GM21576 (cell line): ENCODE measurements around the gene LGI4.
"Not testable (repeated sequence)": the region's sequence is repeated elsewhere in the genome, so short reads cannot be mapped to it uniquely, and the experiment has no call there.

Experiments used
- ATAC-seq: cut with Tn5 transposase; IDR thresholded peaks from one replicate; pipeline ENCODE4 v1.9.1; 2021; ENCODE audit warnings: mild to moderate bottlenecking, moderate library complexity; ENCODE audit not compliant: unreplicated experiment

LGI4 gene

DNA sequence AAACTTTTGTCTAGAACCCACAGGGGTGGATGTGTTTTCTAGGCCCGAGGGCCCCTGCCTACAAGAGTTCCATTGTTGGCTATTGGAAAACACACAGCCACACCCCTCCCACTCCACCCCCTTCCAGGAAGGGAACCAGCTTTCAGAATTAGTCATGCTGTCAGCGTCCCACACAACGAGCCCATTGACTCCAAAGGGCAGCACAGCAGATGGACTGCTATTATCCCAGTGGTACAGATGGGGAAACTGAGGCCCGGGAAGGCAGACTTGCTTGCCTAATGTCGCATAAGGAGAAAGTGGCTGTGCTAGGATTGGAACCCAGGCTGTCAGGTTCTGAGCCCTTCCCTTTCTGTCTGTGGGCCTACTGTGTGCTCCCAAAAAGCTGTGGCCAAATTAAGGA is 27.3 kb downstream of the LGI4 start:
- ATAC-seq, result no peak

- ATAC-seq, result no peak
Measured at GRCh38 chr19:35106898-35107541, 27.8 kb downstream of the LGI4 start.

- ATAC-seq, result no peak
Measured at GRCh38 chr19:35106291-35106583, 28.6 kb downstream of the LGI4 start.

GRCh38 chr19:35105411-35106290 is 29.2 kb downstream of the LGI4 start:
- ATAC-seq, result no peak

DNA sequence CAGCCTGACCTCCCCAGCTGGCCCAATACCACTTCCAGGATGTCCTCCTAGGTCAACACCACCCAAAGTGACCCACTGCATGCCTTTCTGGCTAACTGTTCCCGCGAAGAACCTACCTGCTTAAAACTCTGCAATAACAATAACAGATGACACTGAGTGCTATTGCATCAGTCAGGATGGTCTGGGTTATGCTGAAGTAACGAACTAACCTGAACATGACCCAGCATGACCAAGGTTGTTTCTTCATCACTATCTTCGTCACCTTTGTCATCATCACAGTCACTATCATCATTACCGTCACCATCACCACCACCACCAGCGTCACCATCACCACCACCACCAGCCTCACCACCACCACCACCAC is 29.8 kb downstream of the LGI4 start:
- ATAC-seq, result no peak

DNA sequence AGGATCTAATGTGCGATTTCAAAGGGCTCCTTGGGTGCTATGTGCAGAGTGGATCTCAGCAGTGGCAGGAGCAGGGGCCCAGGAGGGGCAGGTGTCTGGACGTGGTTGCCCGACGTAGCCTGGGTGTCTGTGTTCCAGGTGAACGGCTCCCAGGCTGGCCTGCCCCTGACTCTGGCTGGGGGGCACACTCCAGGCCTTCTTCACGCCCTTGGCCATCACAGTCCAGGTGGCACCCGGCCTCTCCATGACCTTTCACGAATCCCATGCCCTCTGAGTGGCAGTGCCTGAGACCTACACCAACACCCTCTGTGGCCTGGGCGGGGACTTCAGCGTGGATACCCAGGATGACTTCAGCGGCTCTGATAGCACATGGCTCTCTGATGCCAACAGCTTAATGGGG is 30.5 kb downstream of the LGI4 start:
- ATAC-seq, result no peak

DNA sequence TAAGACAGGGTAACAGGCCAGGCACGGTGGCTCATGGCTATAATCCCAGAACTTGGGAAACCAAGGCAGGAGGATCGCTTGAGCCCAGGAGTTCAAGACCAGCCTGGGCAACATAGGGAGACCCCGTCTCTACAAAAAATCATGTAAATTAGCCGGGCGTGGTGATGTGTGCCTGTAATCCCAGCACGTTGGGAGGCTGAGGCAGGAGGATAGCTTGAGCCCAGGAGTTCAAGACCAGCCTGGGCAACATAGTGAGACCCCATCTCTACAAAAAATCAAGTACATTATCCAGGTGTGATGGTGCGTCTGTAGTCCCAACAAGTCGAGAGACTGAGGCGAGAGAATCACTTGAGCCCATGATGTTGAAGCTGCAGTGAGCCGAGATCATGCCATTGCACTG is 31.2 kb downstream of the LGI4 start:
- not testable (repeated sequence) for ATAC-seq

DNA sequence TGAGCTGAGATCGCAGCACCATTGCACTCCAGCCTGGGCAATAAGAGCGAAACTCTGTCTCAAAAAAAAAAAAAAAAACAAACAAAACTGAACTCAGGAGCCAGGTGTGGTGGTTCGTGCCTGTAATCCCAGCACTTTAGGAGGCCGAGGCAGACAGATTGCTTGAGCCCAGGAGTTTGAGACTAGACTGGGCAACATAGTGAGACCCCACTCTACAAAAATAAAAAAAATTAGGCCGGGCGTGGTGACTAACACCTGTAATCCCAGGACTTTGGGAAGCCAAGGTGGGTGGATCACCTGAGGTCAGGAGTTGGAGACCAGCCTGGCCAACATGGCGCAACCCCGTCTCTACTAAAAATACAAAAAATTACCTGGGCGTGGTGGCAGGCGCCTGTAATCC is 32.9 kb downstream of the LGI4 start:
- not testable (repeated sequence) for ATAC-seq

- no peak for ATAC-seq
Measured at GRCh38 chr19:35100588-35101533, 34.0 kb downstream of the LGI4 start.

- ATAC-seq, result no peak
Measured at GRCh38 chr19:35099897-35100275, 35.0 kb downstream of the LGI4 start.

DNA sequence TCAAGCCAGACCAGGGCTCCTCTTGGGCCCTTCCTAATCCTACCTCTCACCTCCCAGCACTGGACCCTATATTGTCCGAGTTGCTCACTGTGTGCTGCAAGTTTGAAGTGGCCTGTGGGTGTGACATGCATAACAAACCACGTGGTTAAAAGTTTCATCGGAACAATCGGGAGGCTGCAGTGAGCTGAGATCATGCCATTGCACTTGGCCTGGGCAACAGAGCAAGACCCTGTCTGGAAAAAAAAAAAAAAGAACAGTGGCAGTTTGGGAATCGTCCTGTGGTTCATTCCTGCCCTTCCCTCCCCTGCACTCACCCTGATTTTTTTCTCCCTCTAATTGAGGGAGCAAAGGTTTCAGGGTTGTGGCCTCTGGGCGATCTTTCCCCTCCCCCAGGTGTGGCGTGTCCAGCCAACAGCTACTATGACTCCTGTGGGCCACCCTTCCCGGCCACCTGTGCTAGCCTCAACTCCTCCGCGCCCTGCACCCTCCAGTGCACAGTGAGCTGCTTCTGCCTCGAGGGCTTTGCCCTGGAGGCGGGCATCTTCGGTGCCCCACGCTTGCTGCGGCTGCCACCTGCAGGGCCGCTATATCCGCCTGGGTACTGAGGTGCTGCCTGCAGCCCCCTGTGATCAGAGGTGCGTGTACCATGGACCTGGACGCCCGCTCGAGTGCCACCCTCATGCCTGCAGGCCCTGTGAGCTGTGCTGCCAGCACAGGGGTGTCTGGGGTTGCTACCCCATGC is 35.5 kb downstream of the LGI4 start:
- ATAC-seq, result no peak

DNA sequence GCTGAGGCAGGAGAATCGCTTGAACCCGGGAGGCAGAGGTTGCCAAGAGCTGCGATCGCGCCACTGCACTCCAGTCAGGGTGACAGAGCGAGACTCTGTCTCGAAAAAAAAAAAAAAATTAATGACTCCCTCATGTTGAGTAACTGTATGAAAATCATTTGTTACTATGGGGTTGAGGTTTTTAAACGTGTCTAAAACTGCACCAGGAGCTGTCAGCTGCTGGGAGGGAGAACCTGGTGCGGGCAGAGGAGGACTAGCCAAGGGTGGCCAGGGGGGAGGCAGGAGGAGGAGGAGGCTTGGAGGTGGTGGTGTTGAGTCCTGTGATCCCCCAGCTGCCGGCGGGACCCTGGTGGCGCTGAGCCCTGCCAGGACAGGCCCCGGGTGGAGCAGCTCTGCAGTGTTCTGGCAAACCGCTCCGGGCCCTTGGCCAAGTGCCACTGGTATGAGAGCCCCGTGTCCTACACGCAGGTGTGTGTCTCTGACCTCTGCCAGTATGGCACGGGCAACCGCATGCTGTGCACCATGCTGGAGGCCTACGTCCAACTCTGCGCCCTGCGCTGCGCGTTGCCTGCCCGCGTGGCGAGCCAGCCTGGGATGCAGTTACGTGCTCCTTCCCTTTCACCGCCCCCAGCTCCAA is 36.3 kb downstream of the LGI4 start:
- ATAC-seq, result no peak

GRCh38 chr19:35095667-35096368 is 39.0 kb downstream of the LGI4 start:
- ATAC-seq, result no peak

DNA sequence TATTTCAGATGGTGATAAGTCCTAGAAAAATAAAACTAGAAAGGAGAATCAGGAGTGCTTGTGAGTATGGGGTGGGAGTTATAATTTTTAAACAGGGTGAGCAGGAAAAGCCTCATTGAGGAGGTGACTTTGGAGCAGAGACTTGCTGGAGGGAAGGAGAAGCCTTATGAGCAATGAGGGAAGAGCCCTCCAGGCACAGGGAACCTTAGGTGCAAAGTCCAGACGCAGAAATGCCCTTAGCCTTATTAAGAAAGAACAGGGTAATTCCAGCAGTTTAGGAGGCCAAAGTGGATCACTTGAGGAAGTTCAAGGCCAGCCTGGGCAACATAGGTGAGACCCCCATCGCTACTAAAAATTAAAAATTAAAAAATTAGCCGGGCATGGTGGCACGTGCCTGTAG is 40.2 kb downstream of the LGI4 start:
- no peak for ATAC-seq

DNA sequence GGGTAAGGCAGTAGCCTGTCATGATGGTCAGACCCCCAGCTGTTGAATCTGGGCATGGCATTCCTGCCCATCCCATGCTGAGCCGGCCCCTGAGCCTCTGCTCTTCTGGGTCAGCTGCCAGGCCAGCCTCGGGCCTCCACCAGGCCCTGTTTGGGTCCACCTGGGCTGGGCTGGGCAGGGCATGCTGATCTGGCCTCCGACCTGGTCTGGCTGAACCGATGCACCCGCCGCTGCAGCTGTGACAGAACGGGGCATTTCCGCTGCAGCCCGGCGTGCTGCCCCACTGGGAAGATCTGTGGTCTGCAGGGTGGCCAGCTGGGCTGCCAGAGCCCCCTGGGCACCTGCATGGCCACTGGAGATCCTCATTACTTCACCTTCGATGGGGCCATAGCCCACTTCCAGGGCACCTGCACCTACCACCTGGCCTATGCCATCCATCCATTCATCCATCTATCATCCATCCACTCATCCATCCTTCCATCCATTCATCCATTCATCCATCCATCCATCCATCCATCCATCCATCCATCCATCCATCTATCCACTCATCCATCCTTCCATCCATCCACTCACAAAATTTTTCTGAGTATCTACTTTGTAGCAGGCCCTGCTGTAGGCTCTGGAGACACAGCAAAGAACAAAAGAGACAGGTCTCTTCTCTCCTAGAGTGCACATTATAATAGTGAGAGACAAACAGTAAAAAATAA is 40.8 kb downstream of the LGI4 start:
- no peak for ATAC-seq

DNA sequence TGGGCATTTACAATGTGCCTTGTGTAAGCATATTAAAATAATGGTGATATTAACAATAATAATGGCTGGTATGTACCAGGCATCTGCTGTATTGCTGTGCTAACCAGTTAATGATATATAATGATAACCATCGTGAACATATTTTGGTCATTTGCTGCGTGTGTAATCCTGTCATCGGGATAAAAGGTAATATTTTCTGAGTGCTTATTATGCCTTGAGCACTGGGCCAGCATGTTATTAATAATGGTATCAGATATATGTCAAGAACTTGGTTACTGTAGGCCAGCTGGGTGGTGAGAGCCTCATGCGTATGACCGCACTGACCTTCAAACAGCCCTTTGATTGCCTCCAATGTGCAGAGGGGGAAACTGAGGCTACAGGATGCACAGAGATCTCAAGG is 41.4 kb downstream of the LGI4 start:
- no peak for ATAC-seq

- no peak for ATAC-seq
Measured at GRCh38 chr19:35090506-35091214, 44.2 kb downstream of the LGI4 start.

DNA sequence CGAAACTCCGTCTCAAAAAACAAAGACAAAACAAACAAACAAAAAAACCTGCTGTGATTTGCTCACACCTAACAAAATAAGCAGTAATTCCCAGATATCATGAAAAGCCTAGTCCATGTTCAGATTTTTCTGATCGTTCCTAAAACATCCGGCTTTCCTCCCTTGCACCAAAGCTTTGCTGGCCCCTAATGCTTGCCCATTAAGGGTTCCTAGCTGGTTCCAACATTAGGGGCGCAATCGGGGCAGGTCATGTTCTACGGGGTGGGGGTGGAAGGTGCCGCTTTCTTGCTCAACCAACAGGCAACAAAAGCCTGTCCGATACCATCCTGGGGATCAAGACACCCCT is 44.7 kb downstream of the LGI4 start:
- ATAC-seq, result no peak

GRCh38 chr19:35089554-35089953 is 45.3 kb downstream of the LGI4 start:
- no peak for ATAC-seq
